Caco-2 (cell line): Measurements from ENCODE around the gene PDE2A. TPM values are rescaled to one million over a fixed set of nuclear protein-coding genes. Genes with fewer than 3 reads are reported as not detected.

Experiments
- BruUV-seq: library from RNA; stranded (reverse); fragments of 400-500 nt; replicated peaks from 2 replicates; lab custom pipeline; 2021; lab: Mats Ljungman, UMichigan
- CTCF ChIA-PET: fragments of 300-600 bp; sonication (Branson Sonifier 250); formaldehyde crosslinking; loops from one replicate; lab custom pipeline; 2022; ENCODE audit warnings: antibody characterized with exemption; lab: Charles Lee
- POLR2A ChIA-PET: fragments of 300-600 bp; sonication (Branson Sonifier 250); formaldehyde crosslinking; loops from one replicate; lab custom pipeline; 2022; ENCODE audit warnings: antibody characterized with exemption; lab: Charles Lee
- DNase-seq, 2 experiments: peaks; one replicate each; pipeline versions ENCODE4 v3.0.0 to v3.0.0-alpha.2; 2020 to 2022
- H3K27me3 ChIP-seq: replicated peaks from 2 replicates; pipeline ENCODE4 v1.6.0; 2011; ENCODE audit warnings: low read length; ENCODE audit not compliant: control insufficient read depth, insufficient read depth
- H3K36me3 ChIP-seq: 2 replicates; pipeline ENCODE4 v1.5.1; 2011; ENCODE audit warnings: low read length; ENCODE audit not compliant: control insufficient read depth, insufficient read depth
- H3K4me1 ChIP-seq: fragments of 250-450 bp; sonication (Bioruptor Pico); 2 replicates; pipeline ENCODE4 v1.5.1; 2020; ENCODE audit warnings: mild to moderate bottlenecking
- H3K4me3 ChIP-seq: 2 replicates; pipeline ENCODE4 v1.5.1; 2011; ENCODE audit warnings: low read depth, mild to moderate bottlenecking, control low read depth, low read length
- H3K9me3 ChIP-seq: fragments of 250-450 bp; sonication (Bioruptor Pico); 2 replicates; pipeline ENCODE4 v1.5.1; 2020; ENCODE audit warnings: mild to moderate bottlenecking, moderate library complexity
- H3K27ac Mint-ChIP-seq: one replicate; pipeline ENCODE4 v1.8.0; 2022; ENCODE audit warnings: mixed read lengths; ENCODE audit not compliant: unreplicated experiment
- H3K27me3 Mint-ChIP-seq: one replicate; pipeline ENCODE4 v1.8.0; 2022; ENCODE audit warnings: mixed read lengths; ENCODE audit not compliant: insufficient read depth, unreplicated experiment
- H3K36me3 Mint-ChIP-seq: one replicate; pipeline ENCODE4 v1.8.0; 2022; ENCODE audit warnings: mild to moderate bottlenecking, mixed read lengths; ENCODE audit not compliant: insufficient read depth, unreplicated experiment
- H3K4me1 Mint-ChIP-seq: one replicate; pipeline ENCODE4 v1.8.0; 2022; ENCODE audit warnings: low read depth, mixed read lengths; ENCODE audit not compliant: unreplicated experiment
- H3K4me3 Mint-ChIP-seq: one replicate; pipeline ENCODE4 v1.8.0; 2022; ENCODE audit warnings: mild to moderate bottlenecking, moderate library complexity, mixed read lengths; ENCODE audit not compliant: unreplicated experiment
- H3K9me3 Mint-ChIP-seq: one replicate; pipeline ENCODE4 v1.8.0; 2022; ENCODE audit warnings: mixed read lengths; ENCODE audit not compliant: unreplicated experiment
- intact Hi-C: fragments of 100-400 bp; cut with micrococcal nuclease; formaldehyde crosslinking; loops from one replicate; pipeline ENCODE4 v1.10.0; 2022; ENCODE audit not compliant: unreplicated experiment
- total RNA-seq: library from RNA; stranded (reverse); gene quantifications from 2 replicates; pipeline ENCODE4 v1.2.3, GENCODE V29; 2022
- TF ChIP-seq, protein P1 (sequence below), 2 experiments: fragments of 200-600 bp in 1 of 2; IDR thresholded peaks; 1 replicate in 1 of 2; 2 replicates in 1 of 2; pipeline versions ENCODE4 v1.5.1 to v1.8.0; 2011 to 2022; ENCODE audit warnings: antibody characterized with exemption in 1 of 2, control low read depth in 1 of 2, inconsistent platforms in 1 of 2, low read depth in 1 of 2, low read length in 1 of 2, mild to moderate bottlenecking in 1 of 2, moderate library complexity in 1 of 2; ENCODE audit not compliant: insufficient read depth in 1 of 2, severe bottlenecking in 1 of 2, unreplicated experiment in 1 of 2

The PDE2A gene
- total RNA-seq, 1 experiment from 2014 or later: 1.4 TPM

GRCh38 chr11:72598466-72598865, 75.8 kb downstream of the PDE2A start:
- DNase-seq: no peak
- H3K27ac Mint-ChIP-seq: no peak overlapping the region
- no peak overlapping the region for H3K4me3 ChIP-seq
- no peaks in the 10 kb centered on the region for H3K4me1 ChIP-seq
- no peaks in the 10 kb centered on the region for H3K9me3 Mint-ChIP-seq
- H3K36me3 Mint-ChIP-seq: no peaks in the 10 kb centered on the region
- H3K4me3 Mint-ChIP-seq: no peak overlapping the region
- TF ChIP-seq, protein P1, sequence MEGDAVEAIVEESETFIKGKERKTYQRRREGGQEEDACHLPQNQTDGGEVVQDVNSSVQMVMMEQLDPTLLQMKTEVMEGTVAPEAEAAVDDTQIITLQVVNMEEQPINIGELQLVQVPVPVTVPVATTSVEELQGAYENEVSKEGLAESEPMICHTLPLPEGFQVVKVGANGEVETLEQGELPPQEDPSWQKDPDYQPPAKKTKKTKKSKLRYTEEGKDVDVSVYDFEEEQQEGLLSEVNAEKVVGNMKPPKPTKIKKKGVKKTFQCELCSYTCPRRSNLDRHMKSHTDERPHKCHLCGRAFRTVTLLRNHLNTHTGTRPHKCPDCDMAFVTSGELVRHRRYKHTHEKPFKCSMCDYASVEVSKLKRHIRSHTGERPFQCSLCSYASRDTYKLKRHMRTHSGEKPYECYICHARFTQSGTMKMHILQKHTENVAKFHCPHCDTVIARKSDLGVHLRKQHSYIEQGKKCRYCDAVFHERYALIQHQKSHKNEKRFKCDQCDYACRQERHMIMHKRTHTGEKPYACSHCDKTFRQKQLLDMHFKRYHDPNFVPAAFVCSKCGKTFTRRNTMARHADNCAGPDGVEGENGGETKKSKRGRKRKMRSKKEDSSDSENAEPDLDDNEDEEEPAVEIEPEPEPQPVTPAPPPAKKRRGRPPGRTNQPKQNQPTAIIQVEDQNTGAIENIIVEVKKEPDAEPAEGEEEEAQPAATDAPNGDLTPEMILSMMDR (IDR thresholded peaks at IDR 0.05; ENCODE audit: insufficient read depth in 1 of 2, low read depth in 1 of 2, low read length in 1 of 2, severe bottlenecking in 1 of 2, unreplicated experiment in 1 of 2): no peak
- CTCF ChIA-PET: interaction anchor here (0.6 to 3.8 kb wide), 23 partner anchors 9 to 756 kb away, joined by 3 to 56 read pairs (median 4); no protein-coding TSS in a partner anchor
- peaks cover 28% of the 10 kb centered on the region for H3K27me3 Mint-ChIP-seq
- no peaks in the 10 kb centered on the region for H3K4me1 Mint-ChIP-seq
- intact Hi-C loops: no loop called here
- H3K9me3 ChIP-seq: no peaks in the 10 kb centered on the region
- BruUV-seq: no TSS peak
- peaks cover 4% of the 10 kb centered on the region for H3K27me3 ChIP-seq
- POLR2A ChIA-PET: no interaction called here
- no peaks in the 10 kb centered on the region for H3K36me3 ChIP-seq

DNA sequence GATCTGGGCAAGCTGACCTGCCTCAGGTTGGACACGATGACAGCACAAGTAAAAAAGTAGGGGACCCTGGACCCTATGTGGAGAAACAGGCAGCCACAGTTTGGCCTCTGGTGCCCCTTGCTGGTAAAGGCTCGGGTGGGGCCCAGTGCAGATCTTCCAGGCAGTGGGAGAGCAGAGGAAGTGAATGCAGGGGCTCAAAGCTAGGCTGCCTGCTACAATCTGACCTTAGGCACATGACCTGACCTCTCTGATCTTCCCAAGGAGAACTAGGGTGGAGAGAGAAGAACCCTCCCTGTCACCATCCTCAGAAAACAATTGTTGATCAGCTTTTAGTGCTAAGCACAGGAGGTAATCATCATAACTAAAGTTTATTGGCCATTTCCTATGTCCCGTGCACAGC, 76.5 kb downstream of the PDE2A start:
- Mint-ChIP-seq H3K4me3 (no peak overlapping the region), H3K27me3 (peaks cover 32% of the 10 kb centered on the region), H3K4me1 (no peaks in the 10 kb centered on the region), H3K27ac (no peak overlapping the region), H3K9me3 (no peaks in the 10 kb centered on the region), H3K36me3 (no peaks in the 10 kb centered on the region)
- POLR2A ChIA-PET: no interaction called here
- no TSS peak for BruUV-seq
- Histone ChIP-seq H3K4me1 (no peaks in the 10 kb centered on the region), H3K4me3 (no peak overlapping the region), H3K9me3 (no peaks in the 10 kb centered on the region), H3K27me3 (peaks cover 4% of the 10 kb centered on the region), H3K36me3 (no peaks in the 10 kb centered on the region)
- CTCF ChIA-PET: interaction anchor here (0.7 to 3.8 kb wide), 4 partner anchors 8 to 46 kb away, joined by 3 to 56 read pairs (median 14); no protein-coding TSS in a partner anchor
- TF ChIP-seq, protein P1 (IDR thresholded peaks at IDR 0.05; ENCODE audit: insufficient read depth in 1 of 2, low read depth in 1 of 2, low read length in 1 of 2, severe bottlenecking in 1 of 2, unreplicated experiment in 1 of 2): no peak
- intact Hi-C loops: no loop called here
- DNase-seq: no peak

DNA sequence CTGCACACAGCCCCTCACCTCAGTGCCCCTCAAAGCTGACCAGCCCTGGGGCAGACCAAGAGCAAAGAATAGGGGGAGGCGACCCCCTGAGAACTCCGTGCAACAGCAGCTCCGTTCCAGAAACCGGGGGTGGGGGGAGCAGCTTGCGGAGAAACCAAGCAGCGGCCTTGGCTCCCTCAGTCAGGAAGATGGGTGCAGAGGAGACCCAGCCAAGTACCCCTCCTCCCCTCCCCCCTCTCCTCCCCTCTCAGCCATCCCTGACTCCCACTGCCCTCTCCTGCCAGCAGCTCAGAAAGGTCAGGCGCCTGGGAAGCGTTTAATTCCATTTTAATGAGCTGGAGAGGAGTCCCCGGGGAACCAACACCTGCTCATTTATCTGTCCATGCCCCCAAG, 78.9 kb downstream of the PDE2A start:
- Histone ChIP-seq H3K9me3 (no peaks in the 10 kb centered on the region), H3K36me3 (no peaks in the 10 kb centered on the region), H3K27me3 (peaks cover 9% of the 10 kb centered on the region), H3K4me1 (no peaks in the 10 kb centered on the region), H3K4me3 (no peak overlapping the region)
- ChIA-PET CTCF (interaction anchor here (0.6 to 3.6 kb wide), 4 partner anchors 8 to 562 kb away, joined by 3 to 15 read pairs (median 4); partner anchors contain the start of gene ARAP1), POLR2A (no interaction called here)
- BruUV-seq: no TSS peak
- intact Hi-C loops: no loop called here
- no peak for DNase-seq
- Mint-ChIP-seq H3K36me3 (no peaks in the 10 kb centered on the region), H3K4me3 (no peak overlapping the region), H3K27me3 (peaks cover 48% of the 10 kb centered on the region), H3K27ac (no peak overlapping the region), H3K4me1 (no peaks in the 10 kb centered on the region), H3K9me3 (no peaks in the 10 kb centered on the region)
- TF ChIP-seq, protein P1 (IDR thresholded peaks at IDR 0.05; ENCODE audit: insufficient read depth in 1 of 2, low read depth in 1 of 2, low read length in 1 of 2, severe bottlenecking in 1 of 2, unreplicated experiment in 1 of 2): no peak
